HepG2 (cell line): ENCODE data around the gene TREM1. TPM values are rescaled to one million over a fixed set of nuclear protein-coding genes. Genes with fewer than 3 reads are reported as not detected.

Experiments
- ATAC-seq: fragments of 200-7000 bp; cut with Tn5 transposase; 3 replicates; pipeline ENCODE4 v1.9.1; 2020; ENCODE audit warnings: mild to moderate bottlenecking, moderate library complexity
- BruUV-seq: library from RNA; stranded (reverse); fragments of 400-500 nt; replicated peaks from 2 replicates; lab custom pipeline; 2021; lab: Mats Ljungman, UMichigan
- CTCF ChIA-PET: fragments of 300-600 bp; formaldehyde crosslinking; extraction: SDS; loops from one replicate; lab custom pipeline; 2021; ENCODE audit warnings: low total read pairs, inconsistent platforms, low intra/inter-chr PET ratio; lab: Yijun Ruan, JAX
- POLR2A ChIA-PET: fragments of 350-600 bp; sonication (Branson Sonifier 250); formaldehyde crosslinking; loops from one replicate; lab custom pipeline; 2020; ENCODE audit warnings: antibody characterized with exemption, inconsistent platforms; lab: Yijun Ruan, JAX
- DNase-seq: peaks from one replicate; pipeline ENCODE4 v3.0.0-alpha.2; 2015; ENCODE audit warnings: low spot score
- FAIRE-seq: peaks from 3 replicates; lab custom pipeline; 2011; peaks lifted over from hg19 to GRCh38; lab: Jason Lieb, UNC
- H2AFZ ChIP-seq: one replicate; pipeline ENCODE4 v1.6.1; 2011; ENCODE audit warnings: low read length, inconsistent platforms
- H3K27ac ChIP-seq: fragments of 300-600 bp; 3 replicates; pipeline ENCODE4 v1.8.0; 2011; ENCODE audit warnings: mixed run types, mild to moderate bottlenecking, mixed read lengths, low read length, inconsistent platforms; ENCODE audit not compliant: insufficient read depth; ENCODE audit errors: extremely low read length
- H3K27me3 ChIP-seq, 2 experiments: fragments of 200-600 bp in 1 of 2; 2 replicates in 1 of 2; 3 replicates in 1 of 2; pipeline versions ENCODE4 v1.6.0 to v1.8.0; 2011; ENCODE audit warnings: low read length in 2 of 2, mild to moderate bottlenecking in 2 of 2, moderate library complexity in 2 of 2, inconsistent platforms in 1 of 2; ENCODE audit not compliant: insufficient read depth in 2 of 2, control insufficient read depth in 1 of 2
- H3K36me3 ChIP-seq, 2 experiments: fragments of 200-600 bp in 1 of 2; replicated peaks in 1 of 2; 2 replicates in 1 of 2; 3 replicates in 1 of 2; pipeline versions ENCODE4 v1.5.1 to v1.8.0; 2011; ENCODE audit warnings: low read length in 2 of 2, inconsistent platforms in 1 of 2; ENCODE audit not compliant: insufficient read depth in 2 of 2, control insufficient read depth in 1 of 2
- H3K4me1 ChIP-seq: 2 replicates; pipeline ENCODE4 v1.5.1; 2012; ENCODE audit warnings: low read length, inconsistent platforms; ENCODE audit not compliant: insufficient read depth
- H3K4me2 ChIP-seq: 2 replicates; pipeline ENCODE4 v1.6.0; 2011; ENCODE audit warnings: low read depth, low read length, inconsistent platforms
- H3K4me3 ChIP-seq, 3 experiments: fragments of 200-600 bp in 1 of 3; sonication (generic), shearing (Covaris generic) in 1 of 3; replicated peaks in 1 of 3; 2 replicates each; pipeline ENCODE4 v1.5.1; 2011 to 2016; ENCODE audit warnings: low read length in 3 of 3, inconsistent platforms in 2 of 3, low read depth in 2 of 3, mild to moderate bottlenecking in 2 of 3, control low read depth in 1 of 3, mixed read lengths in 1 of 3; ENCODE audit not compliant: insufficient read depth in 1 of 3
- H3K79me2 ChIP-seq: one replicate; pipeline ENCODE4 v1.6.1; 2011; ENCODE audit warnings: low read length, inconsistent platforms; ENCODE audit not compliant: insufficient read depth
- H3K9ac ChIP-seq: 2 replicates; pipeline ENCODE4 v1.6.0; 2011; ENCODE audit warnings: mild to moderate bottlenecking, low read depth, low read length, inconsistent platforms; ENCODE audit not compliant: insufficient read depth
- H3K9me3 ChIP-seq: 2 replicates; pipeline ENCODE4 v1.5.1; 2012; ENCODE audit warnings: mild to moderate bottlenecking, low read length
- H4K20me1 ChIP-seq: 2 replicates; pipeline ENCODE4 v1.6.0; 2011; ENCODE audit warnings: inconsistent platforms, mild to moderate bottlenecking, low read length, moderate library complexity; ENCODE audit not compliant: insufficient read depth
- KDM5A ChIP-seq: fragments of 200-600 bp; sonication (generic); IDR thresholded peaks from 2 replicates; pipeline ENCODE4 v1.7.0; 2018; ENCODE audit warnings: antibody characterized with exemption, mild to moderate bottlenecking, low read length, borderline replicate concordance
- PAF1 ChIP-seq: IDR thresholded peaks from 2 replicates; pipeline ENCODE4 v1.6.1; 2016; ENCODE audit warnings: missing genetic modification reagents, missing compliant biosample characterization
- POLR2G ChIP-seq: fragments of 200-400 bp; formaldehyde crosslinking; IDR thresholded peaks from 2 replicates; pipeline ENCODE4 v1.6.1; 2018; ENCODE audit warnings: mild to moderate bottlenecking, low read depth, low read length, moderate library complexity
- RBFOX2 ChIP-seq: fragments of 200-400 bp; formaldehyde crosslinking; IDR thresholded peaks from 2 replicates; pipeline ENCODE4 v1.6.1; 2017; ENCODE audit warnings: low read depth, mild to moderate bottlenecking, low read length
- TBX2 ChIP-seq: sonication (generic); formaldehyde crosslinking; IDR thresholded peaks from 2 replicates; pipeline ENCODE4 v1.5.0; 2020; ENCODE audit warnings: missing genetic modification reagents, mild to moderate bottlenecking, borderline replicate concordance
- TOE1 ChIP-seq: sonication (generic); formaldehyde crosslinking; IDR thresholded peaks from 2 replicates; pipeline ENCODE4 v1.4.0; 2020; ENCODE audit warnings: mild to moderate bottlenecking, missing genetic modification reagents
- TP53 ChIP-seq: sonication (generic); formaldehyde crosslinking; conservative IDR thresholded peaks from 2 replicates; pipeline ENCODE4 v1.4.0; 2020; ENCODE audit warnings: missing genetic modification reagents
- WGBS: methylation state at CpG from one replicate; pipeline ENCODE4 v1.1.6; 2017; ENCODE audit warnings: low lambda C conversion rate; 5-methylcytosine and 5-hydroxymethylcytosine counted together
- in situ Hi-C: cut with HindIII; loops from 2 replicates; pipeline ENCODE4 v1.10.0; 2017; ENCODE audit warnings: low pct_unique_long_range_greater_than_20kb; ENCODE audit not compliant: extremely low pct_ligation_motif_present
- intact Hi-C: fragments of 100-400 bp; cut with micrococcal nuclease; formaldehyde crosslinking; loops from one replicate; pipeline ENCODE4 v1.10.0; 2022; ENCODE audit not compliant: unreplicated experiment
- polyA plus RNA-seq, 8 experiments: library from polyadenylated mRNA; depleted of rRNA in 3 of 8; stranded (reverse) in 7 of 8; unstranded in 1 of 8; fragments of >200 nt; fragmentation: Illumina TruSeq in 4 of 8; extraction: Trizol in 4 of 8; gene quantifications; 2 replicates each; pipeline versions ENCODE4 v1.2.1 to v1.2.3, GENCODE V29; 2011 to 2016; ENCODE audit warnings: low read depth in 4 of 8, missing spikeins in 1 of 8, mixed read lengths in 1 of 8; ENCODE audit not compliant: insufficient read depth in 1 of 8
- total RNA-seq, 5 experiments: library from RNA; depleted of rRNA; stranded (reverse); fragments of >200 nt; fragmentation: Illumina TruSeq; extraction: Trizol; gene quantifications; 2 replicates each; pipeline ENCODE4 v1.2.3, GENCODE V29; 2016; ENCODE audit warnings: low read depth in 1 of 5
- TF ChIP-seq, protein P1 (sequence below): sonication (generic); formaldehyde crosslinking; IDR thresholded peaks from 2 replicates; pipeline ENCODE4 v1.4.0; 2020; ENCODE audit warnings: missing genetic modification reagents
- TF ChIP-seq, protein P2 (sequence below): sonication (generic); formaldehyde crosslinking; IDR thresholded peaks from 2 replicates; pipeline ENCODE4 v1.9.0; 2021; ENCODE audit warnings: missing genetic modification reagents, mild to moderate bottlenecking, borderline replicate concordance

Gene TREM1
- total and polyA plus RNA-seq, 2 of the 13 experiments (the other 11 are each of a cell fraction or from before 2014, with no cell fraction given) = 0.49 TPM; not detected in 1

DNA sequence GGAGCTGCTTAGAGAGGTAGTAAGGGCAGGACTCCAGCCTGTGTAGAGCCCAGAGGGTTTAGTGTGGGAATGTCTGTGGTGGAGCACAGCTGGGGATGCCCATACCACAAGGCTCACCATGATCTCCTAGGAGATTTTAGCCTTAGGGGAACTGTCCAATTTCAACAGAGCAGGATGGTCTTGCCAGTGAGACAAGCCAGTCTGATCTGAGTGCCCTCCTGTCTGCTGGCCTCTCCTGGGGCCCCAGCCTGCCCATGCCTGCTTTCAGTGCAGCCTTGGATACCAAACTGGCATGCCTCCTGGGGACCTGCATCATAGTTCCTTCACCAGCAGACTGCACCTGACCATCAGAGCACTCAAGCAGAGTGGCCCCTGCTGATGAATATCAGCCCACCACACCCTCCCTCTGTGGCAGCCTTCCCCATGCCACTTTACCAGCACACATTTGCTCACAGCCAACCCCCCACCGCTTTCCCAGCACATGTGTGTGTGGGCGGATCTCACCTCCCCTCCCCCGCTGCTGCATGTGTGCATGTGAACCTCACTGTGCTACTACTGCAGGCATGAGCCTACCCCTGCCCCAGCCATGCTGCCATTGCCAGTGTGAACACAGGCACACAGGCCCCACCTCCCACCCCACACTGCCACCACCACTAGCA, 7.9 kb upstream of the TREM1 start:
- in situ Hi-C loops = no loop called here
- CTCF ChIA-PET = no interaction called here
- DNase-seq (no peak), ATAC-seq (no peak), FAIRE-seq (no peak)
- Histone ChIP-seq H3K27me3 (peaks cover 8 to 26% of the 10 kb centered on the region in 2 experiments; a peak in 4 of 5 replicates), H3K9ac (no peak overlapping the region), H3K4me1 (no peaks in the 10 kb centered on the region), H3K79me2 (no peaks in the 10 kb centered on the region), H3K27ac (no peak overlapping the region), H3K4me3 (no peak overlapping the region), H2AFZ (no peak overlapping the region), H3K36me3 (no peaks in the 10 kb centered on the region), H3K4me2 (no peak overlapping the region), H3K9me3 (no peaks in the 10 kb centered on the region), H4K20me1 (no peaks in the 10 kb centered on the region)
- intact Hi-C loops = no loop called here
- BruUV-seq = no TSS peak
- TF ChIP-seq, protein P1, sequence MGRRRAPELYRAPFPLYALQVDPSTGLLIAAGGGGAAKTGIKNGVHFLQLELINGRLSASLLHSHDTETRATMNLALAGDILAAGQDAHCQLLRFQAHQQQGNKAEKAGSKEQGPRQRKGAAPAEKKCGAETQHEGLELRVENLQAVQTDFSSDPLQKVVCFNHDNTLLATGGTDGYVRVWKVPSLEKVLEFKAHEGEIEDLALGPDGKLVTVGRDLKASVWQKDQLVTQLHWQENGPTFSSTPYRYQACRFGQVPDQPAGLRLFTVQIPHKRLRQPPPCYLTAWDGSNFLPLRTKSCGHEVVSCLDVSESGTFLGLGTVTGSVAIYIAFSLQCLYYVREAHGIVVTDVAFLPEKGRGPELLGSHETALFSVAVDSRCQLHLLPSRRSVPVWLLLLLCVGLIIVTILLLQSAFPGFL (CRISPR knock-in tag) = no peak
- TF ChIP-seq TBX2 (CRISPR knock-in tag) (no peak), POLR2G (no peak), TOE1 (CRISPR knock-in tag) (no peak), RBFOX2 (no peak), PAF1 (CRISPR knock-in tag) (no peak), KDM5A (no peak), TP53 (CRISPR knock-in tag) (no peak)
- TF ChIP-seq, protein P2, sequence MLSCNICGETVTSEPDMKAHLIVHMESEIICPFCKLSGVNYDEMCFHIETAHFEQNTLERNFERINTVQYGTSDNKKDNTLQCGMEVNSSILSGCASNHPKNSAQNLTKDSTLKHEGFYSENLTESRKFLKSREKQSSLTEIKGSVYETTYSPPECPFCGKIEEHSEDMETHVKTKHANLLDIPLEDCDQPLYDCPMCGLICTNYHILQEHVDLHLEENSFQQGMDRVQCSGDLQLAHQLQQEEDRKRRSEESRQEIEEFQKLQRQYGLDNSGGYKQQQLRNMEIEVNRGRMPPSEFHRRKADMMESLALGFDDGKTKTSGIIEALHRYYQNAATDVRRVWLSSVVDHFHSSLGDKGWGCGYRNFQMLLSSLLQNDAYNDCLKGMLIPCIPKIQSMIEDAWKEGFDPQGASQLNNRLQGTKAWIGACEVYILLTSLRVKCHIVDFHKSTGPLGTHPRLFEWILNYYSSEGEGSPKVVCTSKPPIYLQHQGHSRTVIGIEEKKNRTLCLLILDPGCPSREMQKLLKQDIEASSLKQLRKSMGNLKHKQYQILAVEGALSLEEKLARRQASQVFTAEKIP = no peak
- POLR2A ChIA-PET = no interaction called here
- 10% methylated on average over 3 of the region's 3 CpGs for WGBS
